Measurements from ENCODE around the gene LRRC71. TPM values are rescaled to one million over a fixed set of nuclear protein-coding genes. Genes with fewer than 3 reads are reported as not detected.

Gene LRRC71
- total and polyA plus RNA-seq, 2 experiments from 2014 or later = 0.24 TPM; not detected in 1

DNA sequence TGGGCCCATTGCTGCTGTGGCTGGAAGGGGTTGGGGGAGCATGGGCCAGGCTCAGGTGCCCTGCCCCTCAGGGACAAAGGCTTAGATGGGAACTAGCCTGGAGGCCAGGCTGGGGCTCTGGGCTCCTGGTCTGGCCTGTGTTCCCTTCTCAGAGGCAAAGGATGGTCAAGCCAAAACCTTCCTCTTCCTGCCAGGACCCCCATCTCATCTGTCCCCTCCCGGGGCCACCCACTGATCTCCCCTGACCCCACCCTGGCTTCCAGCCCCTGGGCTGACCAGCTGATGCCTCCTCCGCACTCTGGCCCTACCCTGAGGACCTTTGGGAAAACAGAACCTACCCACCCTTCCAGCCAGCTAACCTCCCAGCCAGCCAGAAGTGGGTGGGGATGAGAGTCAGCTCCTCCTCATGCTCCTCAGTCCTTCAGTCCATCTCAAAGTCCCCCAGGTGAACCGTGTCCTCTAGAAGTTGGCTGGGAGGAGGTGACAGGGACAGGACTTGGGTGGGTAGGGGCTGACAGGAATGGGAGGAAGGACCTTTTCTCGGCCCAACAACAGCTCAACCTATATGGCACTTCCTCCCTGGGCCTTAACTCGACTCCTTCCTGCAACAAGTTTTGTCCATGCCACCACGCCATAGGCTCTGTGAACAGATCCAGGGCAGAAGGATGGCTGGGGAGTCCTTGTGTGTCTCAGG lies 19.4 kb upstream of the LRRC71 start:
- Mint-ChIP-seq H3K4me3 (no peak overlapping the region; the same call in 2 of the 3 replicates), H3K36me3 (ENCODE audit: low read depth) (no peaks in the 10 kb centered on the region), H3K9me3 (no peaks in the 10 kb centered on the region), H3K27ac (no peak overlapping the region), H3K4me1 (peaks cover 27% of the 10 kb centered on the region), H3K27me3 (ENCODE audit: insufficient read depth, low read depth, poor library complexity) (peaks cover 17% of the 10 kb centered on the region)
- no peaks in the 10 kb centered on the region for H3K79me2 ChIP-seq (replicated peaks; ENCODE audit: insufficient read depth)
- no peaks in the 10 kb centered on the region for H3F3A ChIP-seq (replicated peaks; ENCODE audit: low read depth)
- no peak overlapping the region for H3K27ac ChIP-seq (ENCODE audit: low read depth)
- no peaks in the 10 kb centered on the region for H3K9me2 ChIP-seq (ENCODE audit: insufficient read depth)
- H3K27me3 ChIP-seq (ENCODE audit: insufficient read depth) = peaks cover under 1% of the 10 kb centered on the region; the same call in 1 of the 2 replicates
- H2AFZ ChIP-seq = no peak overlapping the region
- no peaks in the 10 kb centered on the region; the same call in 1 of the 2 replicates for H4K20me1 ChIP-seq (replicated peaks; ENCODE audit: insufficient read depth)
- DNase-seq (ENCODE audit: low spot score) = no peak
- no peak overlapping the region for H3K4me3 ChIP-seq
- no peaks in the 10 kb centered on the region for H3K36me3 ChIP-seq (ENCODE audit: insufficient read depth)
- 0 out of 2 replicates have a peak, but pooled peaks cover 3% of the 10 kb centered on the region for H3K4me1 ChIP-seq (ENCODE audit: insufficient read depth)
- ATAC-seq = no peak
- TF ChIP-seq NANOG (IDR thresholded peaks at IDR 0.05; ENCODE audit: borderline replicate concordance) (no peak), POLR2AphosphoS5 (IDR thresholded peaks at IDR 0.05; ENCODE audit: low read depth) (no peak), ZNF331 (CRISPR knock-in tag; IDR thresholded peaks at IDR 0.05; ENCODE audit: low read depth) (no peak), STAT1 (IDR thresholded peaks at IDR 0.05; ENCODE audit: unreplicated experiment) (no peak), JUNB (IDR thresholded peaks at IDR 0.05; ENCODE audit: unreplicated experiment) (no peak), REST (IDR thresholded peaks at IDR 0.05; ENCODE audit: unreplicated experiment) (no peak), EZH2 (IDR thresholded peaks at IDR 0.05; ENCODE audit: low read depth, unreplicated experiment) (no peak), CREB1 (CRISPR knock-in tag; IDR thresholded peaks at IDR 0.05; ENCODE audit: low read depth) (no peak), EZH2phosphoT487 (IDR thresholded peaks at IDR 0.05; ENCODE audit: unreplicated experiment) (no peak), ZNF114 (CRISPR knock-in tag; IDR thresholded peaks at IDR 0.05) (no peak), ETS1 (IDR thresholded peaks at IDR 0.05) (no peak)
- TF ChIP-seq, protein P1, sequence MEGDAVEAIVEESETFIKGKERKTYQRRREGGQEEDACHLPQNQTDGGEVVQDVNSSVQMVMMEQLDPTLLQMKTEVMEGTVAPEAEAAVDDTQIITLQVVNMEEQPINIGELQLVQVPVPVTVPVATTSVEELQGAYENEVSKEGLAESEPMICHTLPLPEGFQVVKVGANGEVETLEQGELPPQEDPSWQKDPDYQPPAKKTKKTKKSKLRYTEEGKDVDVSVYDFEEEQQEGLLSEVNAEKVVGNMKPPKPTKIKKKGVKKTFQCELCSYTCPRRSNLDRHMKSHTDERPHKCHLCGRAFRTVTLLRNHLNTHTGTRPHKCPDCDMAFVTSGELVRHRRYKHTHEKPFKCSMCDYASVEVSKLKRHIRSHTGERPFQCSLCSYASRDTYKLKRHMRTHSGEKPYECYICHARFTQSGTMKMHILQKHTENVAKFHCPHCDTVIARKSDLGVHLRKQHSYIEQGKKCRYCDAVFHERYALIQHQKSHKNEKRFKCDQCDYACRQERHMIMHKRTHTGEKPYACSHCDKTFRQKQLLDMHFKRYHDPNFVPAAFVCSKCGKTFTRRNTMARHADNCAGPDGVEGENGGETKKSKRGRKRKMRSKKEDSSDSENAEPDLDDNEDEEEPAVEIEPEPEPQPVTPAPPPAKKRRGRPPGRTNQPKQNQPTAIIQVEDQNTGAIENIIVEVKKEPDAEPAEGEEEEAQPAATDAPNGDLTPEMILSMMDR (conservative IDR thresholded peaks at IDR 0.05; ENCODE audit: low read depth in 2 of 2) = no peak
- TF ChIP-seq, protein P2, sequence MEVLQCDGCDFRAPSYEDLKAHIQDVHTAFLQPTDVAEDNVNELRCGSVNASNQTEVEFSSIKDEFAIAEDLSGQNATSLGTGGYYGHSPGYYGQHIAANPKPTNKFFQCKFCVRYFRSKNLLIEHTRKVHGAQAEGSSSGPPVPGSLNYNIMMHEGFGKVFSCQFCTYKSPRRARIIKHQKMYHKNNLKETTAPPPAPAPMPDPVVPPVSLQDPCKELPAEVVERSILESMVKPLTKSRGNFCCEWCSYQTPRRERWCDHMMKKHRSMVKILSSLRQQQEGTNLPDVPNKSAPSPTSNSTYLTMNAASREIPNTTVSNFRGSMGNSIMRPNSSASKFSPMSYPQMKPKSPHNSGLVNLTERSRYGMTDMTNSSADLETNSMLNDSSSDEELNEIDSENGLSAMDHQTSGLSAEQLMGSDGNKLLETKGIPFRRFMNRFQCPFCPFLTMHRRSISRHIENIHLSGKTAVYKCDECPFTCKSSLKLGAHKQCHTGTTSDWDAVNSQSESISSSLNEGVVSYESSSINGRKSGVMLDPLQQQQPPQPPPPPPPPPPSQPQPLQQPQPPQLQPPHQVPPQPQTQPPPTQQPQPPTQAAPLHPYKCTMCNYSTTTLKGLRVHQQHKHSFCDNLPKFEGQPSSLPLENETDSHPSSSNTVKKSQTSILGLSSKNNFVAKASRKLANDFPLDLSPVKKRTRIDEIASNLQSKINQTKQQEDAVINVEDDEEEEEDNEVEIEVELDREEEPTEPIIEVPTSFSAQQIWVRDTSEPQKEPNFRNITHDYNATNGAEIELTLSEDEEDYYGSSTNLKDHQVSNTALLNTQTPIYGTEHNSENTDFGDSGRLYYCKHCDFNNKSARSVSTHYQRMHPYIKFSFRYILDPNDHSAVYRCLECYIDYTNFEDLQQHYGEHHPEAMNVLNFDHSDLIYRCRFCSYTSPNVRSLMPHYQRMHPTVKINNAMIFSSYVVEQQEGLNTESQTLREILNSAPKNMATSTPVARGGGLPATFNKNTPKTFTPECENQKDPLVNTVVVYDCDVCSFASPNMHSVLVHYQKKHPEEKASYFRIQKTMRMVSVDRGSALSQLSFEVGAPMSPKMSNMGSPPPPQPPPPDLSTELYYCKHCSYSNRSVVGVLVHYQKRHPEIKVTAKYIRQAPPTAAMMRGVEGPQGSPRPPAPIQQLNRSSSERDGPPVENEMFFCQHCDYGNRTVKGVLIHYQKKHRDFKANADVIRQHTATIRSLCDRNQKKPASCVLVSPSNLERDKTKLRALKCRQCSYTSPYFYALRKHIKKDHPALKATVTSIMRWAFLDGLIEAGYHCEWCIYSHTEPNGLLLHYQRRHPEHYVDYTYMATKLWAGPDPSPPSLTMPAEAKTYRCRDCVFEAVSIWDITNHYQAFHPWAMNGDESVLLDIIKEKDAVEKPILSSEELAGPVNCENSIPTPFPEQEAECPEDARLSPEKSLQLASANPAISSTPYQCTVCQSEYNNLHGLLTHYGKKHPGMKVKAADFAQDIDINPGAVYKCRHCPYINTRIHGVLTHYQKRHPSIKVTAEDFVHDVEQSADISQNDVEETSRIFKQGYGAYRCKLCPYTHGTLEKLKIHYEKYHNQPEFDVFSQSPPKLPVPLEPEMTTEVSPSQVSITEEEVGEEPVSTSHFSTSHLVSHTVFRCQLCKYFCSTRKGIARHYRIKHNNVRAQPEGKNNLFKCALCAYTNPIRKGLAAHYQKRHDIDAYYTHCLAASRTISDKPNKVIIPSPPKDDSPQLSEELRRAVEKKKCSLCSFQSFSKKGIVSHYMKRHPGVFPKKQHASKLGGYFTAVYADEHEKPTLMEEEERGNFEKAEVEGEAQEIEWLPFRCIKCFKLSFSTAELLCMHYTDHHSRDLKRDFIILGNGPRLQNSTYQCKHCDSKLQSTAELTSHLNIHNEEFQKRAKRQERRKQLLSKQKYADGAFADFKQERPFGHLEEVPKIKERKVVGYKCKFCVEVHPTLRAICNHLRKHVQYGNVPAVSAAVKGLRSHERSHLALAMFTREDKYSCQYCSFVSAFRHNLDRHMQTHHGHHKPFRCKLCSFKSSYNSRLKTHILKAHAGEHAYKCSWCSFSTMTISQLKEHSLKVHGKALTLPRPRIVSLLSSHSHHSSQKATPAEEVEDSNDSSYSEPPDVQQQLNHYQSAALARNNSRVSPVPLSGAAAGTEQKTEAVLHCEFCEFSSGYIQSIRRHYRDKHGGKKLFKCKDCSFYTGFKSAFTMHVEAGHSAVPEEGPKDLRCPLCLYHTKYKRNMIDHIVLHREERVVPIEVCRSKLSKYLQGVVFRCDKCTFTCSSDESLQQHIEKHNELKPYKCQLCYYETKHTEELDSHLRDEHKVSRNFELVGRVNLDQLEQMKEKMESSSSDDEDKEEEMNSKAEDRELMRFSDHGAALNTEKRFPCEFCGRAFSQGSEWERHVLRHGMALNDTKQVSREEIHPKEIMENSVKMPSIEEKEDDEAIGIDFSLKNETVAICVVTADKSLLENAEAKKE (CRISPR knock-in tag; IDR thresholded peaks at IDR 0.05) = no peak
- H3K4me2 ChIP-seq = no peak overlapping the region

Measured in GM23338 (cell line).